DND-41 (cell line): ENCODE measurements around the gene WDFY4.

Experiments used
- ATAC-seq: fragments of 200-7000 bp; cut with Tn5 transposase; 3 replicates; pipeline ENCODE4 v1.9.1; 2021; ENCODE audit warnings: low read depth; ENCODE audit not compliant: insufficient read depth
- DNase-seq: peaks from one replicate; pipeline ENCODE4 v3.0.0-alpha.2; 2020
- H2AFZ ChIP-seq: 2 replicates; pipeline ENCODE4 v1.6.0; 2012; ENCODE audit warnings: low read depth, low read length
- H3K27ac ChIP-seq: 2 replicates; pipeline ENCODE4 v1.5.1; 2012; ENCODE audit warnings: low read length, inconsistent platforms
- H3K27me3 ChIP-seq: fragments of 200-600 bp; sonication (generic); 2 replicates; pipeline ENCODE4 v1.6.0; 2012; ENCODE audit warnings: low read length, mild to moderate bottlenecking, inconsistent platforms; ENCODE audit not compliant: insufficient read depth, poor library complexity
- H3K36me3 ChIP-seq: 2 replicates; pipeline ENCODE4 v1.5.1; 2012; ENCODE audit warnings: low read length, inconsistent platforms; ENCODE audit not compliant: insufficient read depth
- H3K4me1 ChIP-seq: 2 replicates; pipeline ENCODE4 v1.5.1; 2012; ENCODE audit warnings: mild to moderate bottlenecking, low read length; ENCODE audit not compliant: insufficient read depth
- H3K4me2 ChIP-seq: 2 replicates; pipeline ENCODE4 v1.6.0; 2012; ENCODE audit warnings: mild to moderate bottlenecking, moderate library complexity, low read length, inconsistent platforms; ENCODE audit not compliant: insufficient read depth
- H3K4me3 ChIP-seq, 2 experiments: fragments of 200-600 bp in 1 of 2; shearing (Covaris generic) in 1 of 2; 2 replicates each; pipeline ENCODE4 v1.5.1; 2012 to 2016; ENCODE audit warnings: inconsistent platforms in 2 of 2, low read length in 2 of 2, mild to moderate bottlenecking in 2 of 2, low read depth in 1 of 2, moderate library complexity in 1 of 2
- H3K79me2 ChIP-seq: 2 replicates; pipeline ENCODE4 v1.6.0; 2012; ENCODE audit warnings: low read length, inconsistent platforms; ENCODE audit not compliant: insufficient read depth
- H3K9ac ChIP-seq: 2 replicates; pipeline ENCODE4 v1.6.0; 2012; ENCODE audit warnings: low read depth, mild to moderate bottlenecking, inconsistent platforms, low read length, moderate library complexity
- H3K9me3 ChIP-seq: 2 replicates; pipeline ENCODE4 v1.5.1; 2012; ENCODE audit warnings: low read length, moderate library complexity, mild to moderate bottlenecking, inconsistent platforms; ENCODE audit not compliant: insufficient read depth, severe bottlenecking
- H4K20me1 ChIP-seq: 2 replicates; pipeline ENCODE4 v1.6.0; 2012; ENCODE audit warnings: low read length; ENCODE audit not compliant: insufficient read depth
- CTCF ChIP-seq: IDR thresholded peaks from 2 replicates; pipeline ENCODE4 v1.5.1; 2012; ENCODE audit warnings: borderline replicate concordance, low read length, moderate library complexity, mild to moderate bottlenecking; ENCODE audit not compliant: poor library complexity, severe bottlenecking; ENCODE audit errors: extremely low read depth
- EZH2 ChIP-seq: IDR thresholded peaks from 3 replicates; pipeline ENCODE4 v1.6.1; 2012; ENCODE audit warnings: borderline replicate concordance, low read depth, mild to moderate bottlenecking, moderate library complexity, low read length, inconsistent platforms; ENCODE audit not compliant: severe bottlenecking

The WDFY4 gene

DNA sequence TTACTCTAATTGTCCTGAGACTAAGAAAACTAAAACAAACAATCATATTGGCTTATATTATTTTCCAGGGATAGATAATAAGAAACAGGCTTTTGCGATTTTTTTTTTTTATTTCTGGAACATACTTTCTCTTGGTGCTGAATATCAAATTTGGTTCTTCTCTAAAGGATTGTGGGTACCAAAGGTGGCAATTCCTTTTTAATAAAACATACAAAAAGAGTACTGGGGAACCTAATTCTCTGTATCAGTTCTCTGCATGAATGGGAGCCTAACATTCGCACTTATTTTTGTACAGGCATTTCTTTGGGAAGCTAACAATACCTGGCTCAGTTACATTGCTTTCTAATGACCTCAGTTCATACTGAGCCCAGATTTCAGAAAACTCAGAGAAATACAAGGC, 222.2 kb downstream of the WDFY4 start:
- Histone ChIP-seq H3K79me2 (no peaks in the 10 kb centered on the region), H3K27ac (no peak overlapping the region), H4K20me1 (no peaks in the 10 kb centered on the region), H2AFZ (no peak overlapping the region), H3K27me3 (no peaks in the 10 kb centered on the region), H3K4me3 (no peak overlapping the region), H3K36me3 (no peaks in the 10 kb centered on the region), H3K4me2 (no peak overlapping the region), H3K9ac (no peak overlapping the region), H3K4me1 (no peaks in the 10 kb centered on the region), H3K9me3 (no peaks in the 10 kb centered on the region)
- no peak for ATAC-seq
- TF ChIP-seq EZH2 (no peak), CTCF (no peak)
- DNase-seq, result no peak

- no peak overlapping the region for H3K4me2 ChIP-seq
- no peak overlapping the region for H3K9ac ChIP-seq
- H3K36me3 ChIP-seq, result no peaks in the 10 kb centered on the region
- ATAC-seq (no peak), DNase-seq (no peak)
- no peak overlapping the region for H3K4me3 ChIP-seq
- no peaks in the 10 kb centered on the region for H3K79me2 ChIP-seq
- H4K20me1 ChIP-seq, result no peaks in the 10 kb centered on the region
- no peaks in the 10 kb centered on the region for H3K4me1 ChIP-seq
- H3K27me3 ChIP-seq, result no peaks in the 10 kb centered on the region
- no peaks in the 10 kb centered on the region for H3K9me3 ChIP-seq
- no peak for TF ChIP-seq CTCF
- TF ChIP-seq EZH2, result no peak
- H3K27ac ChIP-seq, result no peak overlapping the region
- H2AFZ ChIP-seq, result no peak overlapping the region
These were observed 223.1 kb downstream of the WDFY4 start for GRCh38 chr10:48907730-48908129.

- no peak for ATAC-seq
- peaks cover under 1% of the 10 kb centered on the region for H3K27me3 ChIP-seq
These were observed 225.9 kb downstream of the WDFY4 start for GRCh38 chr10:48910548-48910947.

More at GRCh38 chr10:48910548-48910947, 225.9 kb downstream of the WDFY4 start:
- H3K4me1 ChIP-seq, result no peaks in the 10 kb centered on the region
- no peak for DNase-seq
- H3K4me3 ChIP-seq, result no peak overlapping the region
- H3K79me2 ChIP-seq, result no peaks in the 10 kb centered on the region
- H3K27ac ChIP-seq, result no peak overlapping the region
- TF ChIP-seq EZH2, result no peak
- TF ChIP-seq CTCF, result no peak
- H4K20me1 ChIP-seq, result no peaks in the 10 kb centered on the region
- H3K36me3 ChIP-seq, result no peaks in the 10 kb centered on the region
- no peak overlapping the region for H3K4me2 ChIP-seq
- H3K9ac ChIP-seq, result no peak overlapping the region
- no peak overlapping the region for H2AFZ ChIP-seq
- H3K9me3 ChIP-seq, result no peaks in the 10 kb centered on the region
